NT2/D1 (cell line): ENCODE measurements around the gene KAZN.

Experiments used
- SUZ12 ChIP-seq: IDR thresholded peaks from 2 replicates; pipeline ENCODE4 v1.6.1; 2011; ENCODE audit not compliant: insufficient read length, insufficient read depth; ENCODE audit errors: extremely low read depth
- YY1 ChIP-seq: IDR thresholded peaks from 2 replicates; pipeline ENCODE4 v1.6.1; 2011; ENCODE audit not compliant: insufficient read length, insufficient read depth
- ZNF274 ChIP-seq: IDR thresholded peaks from 2 replicates; pipeline ENCODE4 v1.6.1; 2011; ENCODE audit warnings: mild to moderate bottlenecking, low read depth, low read length

DNA sequence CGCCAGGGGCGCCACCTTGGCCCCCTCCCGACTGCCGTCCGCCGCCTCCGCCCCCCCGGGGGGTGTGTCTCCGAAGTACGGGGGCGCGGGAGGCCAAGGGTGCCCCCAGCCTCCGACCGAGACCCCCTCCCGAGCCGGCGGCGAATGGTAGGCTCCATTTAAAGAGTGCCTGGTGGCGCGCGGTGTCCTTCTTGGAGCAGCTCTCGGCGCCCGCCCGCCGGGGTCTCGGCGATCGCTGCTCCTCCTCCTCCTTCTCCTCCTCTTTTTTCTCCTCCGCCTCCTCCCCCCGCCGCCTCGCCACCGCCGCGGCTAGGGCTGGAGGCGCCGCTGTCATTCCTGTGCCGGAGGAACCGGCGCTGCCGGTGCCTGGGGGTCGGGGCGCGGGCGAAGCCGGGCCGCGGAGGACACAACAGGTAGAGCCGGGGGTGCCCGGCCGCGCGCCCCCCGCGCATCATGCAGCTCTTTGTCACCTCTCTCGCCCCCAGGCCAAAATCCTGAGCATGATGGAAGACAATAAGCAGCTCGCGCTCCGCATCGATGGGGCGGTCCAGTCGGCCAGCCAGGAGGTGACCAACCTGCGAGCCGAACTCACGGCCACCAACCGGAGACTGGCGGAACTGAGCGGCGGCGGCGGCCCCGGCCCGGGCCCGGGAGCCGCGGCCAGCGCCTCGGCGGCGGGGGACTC, at the start of gene KAZN:
- TF ChIP-seq YY1: no peak
- TF ChIP-seq SUZ12: no peak
- no peak for TF ChIP-seq ZNF274
